OCI-LY7 (cell line): ENCODE data around the gene SYCP2. TPM values are rescaled to one million over a fixed set of nuclear protein-coding genes. Genes with fewer than 3 reads are reported as not detected.

Experiments
- BruUV-seq: library from RNA; stranded (reverse); fragments of 400-500 nt; replicated peaks from 2 replicates; lab custom pipeline; 2021; lab: Mats Ljungman, UMichigan
- CTCF ChIA-PET: fragments of 300-600 bp; sonication (Branson Sonifier 250); formaldehyde crosslinking; loops from one replicate; lab custom pipeline; 2022; ENCODE audit warnings: antibody characterized with exemption; ENCODE audit not compliant: unreplicated experiment; lab: Charles Lee
- POLR2A ChIA-PET: fragments of 300-600 bp; sonication (Branson Sonifier 250); formaldehyde crosslinking; loops from one replicate; lab custom pipeline; 2022; ENCODE audit warnings: antibody characterized with exemption; lab: Charles Lee
- DNase-seq: peaks from one replicate; pipeline ENCODE4 v3.0.0-alpha.2; 2015; ENCODE audit warnings: low spot score
- H2AFZ ChIP-seq: fragments of 200-600 bp; sonication (generic), shearing (Covaris generic); 2 replicates; pipeline ENCODE4 v1.6.1; 2014; ENCODE audit warnings: mild to moderate bottlenecking, antibody characterized with exemption, low read length, moderate library complexity
- H3K27ac ChIP-seq: fragments of 200-600 bp; sonication (generic); 2 replicates; pipeline ENCODE4 v1.5.1; 2014; ENCODE audit warnings: mixed run types, low read depth, mild to moderate bottlenecking, moderate library complexity, low read length, inconsistent platforms; ENCODE audit not compliant: poor library complexity, severe bottlenecking
- H3K36me3 ChIP-seq: fragments of 200-600 bp; sonication (generic); 2 replicates; pipeline ENCODE4 v1.6.1; 2014; ENCODE audit warnings: mild to moderate bottlenecking, antibody characterized with exemption, low read length, moderate library complexity, mixed read lengths; ENCODE audit not compliant: insufficient read depth
- H3K4me1 ChIP-seq: fragments of 200-600 bp; sonication (generic); 2 replicates; pipeline ENCODE4 v1.5.1; 2014; ENCODE audit warnings: mild to moderate bottlenecking, low read length; ENCODE audit not compliant: insufficient read depth, poor library complexity, severe bottlenecking
- H3K4me2 ChIP-seq: fragments of 200-600 bp; sonication (generic); 2 replicates; pipeline ENCODE4 v1.6.1; 2014; ENCODE audit warnings: mild to moderate bottlenecking, low read length
- H3K4me3 ChIP-seq: fragments of 200-600 bp; sonication (generic); 2 replicates; pipeline ENCODE4 v1.5.1; 2014; ENCODE audit warnings: mild to moderate bottlenecking, low read depth, low read length; ENCODE audit not compliant: poor library complexity, severe bottlenecking
- H3K79me2 ChIP-seq: fragments of 200-600 bp; sonication (generic); 2 replicates; pipeline ENCODE4 v1.6.1; 2016; ENCODE audit warnings: low read depth, mild to moderate bottlenecking, low read length, moderate library complexity, mixed read lengths; ENCODE audit not compliant: insufficient read depth
- H3K9me2 ChIP-seq: fragments of 200-600 bp; sonication (generic); 2 replicates; pipeline ENCODE4 v1.6.1; 2016; ENCODE audit warnings: mild to moderate bottlenecking, low read length, mixed read lengths; ENCODE audit not compliant: insufficient read depth
- H3K9me3 ChIP-seq: fragments of 200-600 bp; sonication (generic); 2 replicates; pipeline ENCODE4 v1.6.1; 2014; ENCODE audit warnings: mild to moderate bottlenecking, mixed run types, low read length, mixed read lengths
- H4K20me1 ChIP-seq: fragments of 200-600 bp; sonication (generic); 2 replicates; pipeline ENCODE4 v1.6.1; 2014; ENCODE audit warnings: mild to moderate bottlenecking, antibody characterized with exemption, low read length, moderate library complexity, mixed read lengths; ENCODE audit not compliant: insufficient read depth
- CTCF ChIP-seq: fragments of 200-600 bp; sonication (generic); conservative IDR thresholded peaks from 2 replicates; pipeline ENCODE4 v1.5.1; 2014; ENCODE audit warnings: mild to moderate bottlenecking, antibody characterized with exemption, low read length, moderate library complexity, mixed read lengths
- EZH2phosphoT487 ChIP-seq: fragments of 200-600 bp; sonication (generic); IDR thresholded peaks from 2 replicates; pipeline ENCODE4 v1.6.1; 2018; ENCODE audit warnings: low read depth, borderline replicate concordance, mild to moderate bottlenecking, mixed run types, antibody characterized with exemption, low read length, moderate library complexity, mixed read lengths
- intact Hi-C: fragments of 100-400 bp; cut with micrococcal nuclease; formaldehyde crosslinking; loops from one replicate; pipeline ENCODE4 v1.10.0; 2022; ENCODE audit not compliant: unreplicated experiment
- total RNA-seq, 2 experiments: library from RNA; depleted of rRNA in 1 of 2; stranded (reverse); fragments of >200 nt in 1 of 2; shearing (Covaris generic) in 1 of 2; gene quantifications; 2 replicates each; pipeline ENCODE4 v1.2.3, GENCODE V29; 2014 to 2022

Gene SYCP2
- total RNA-seq, 2 experiments from 2014 or later = 0.19 to 0.38 TPM

GRCh38 chr20:59971428-59971827 lies 38.0 kb upstream of the SYCP2 start:
- Histone ChIP-seq H2AFZ (no peak overlapping the region), H3K4me2 (no peak overlapping the region), H3K4me1 (no peaks in the 10 kb centered on the region), H3K36me3 (no peaks in the 10 kb centered on the region), H3K4me3 (no peak overlapping the region), H3K79me2 (no peaks in the 10 kb centered on the region), H3K9me3 (no peaks in the 10 kb centered on the region), H3K27ac (no peak overlapping the region), H4K20me1 (no peaks in the 10 kb centered on the region), H3K9me2 (no peaks in the 10 kb centered on the region)
- DNase-seq = no peak
- TF ChIP-seq EZH2phosphoT487 = no peak
- no peak for TF ChIP-seq CTCF
- no TSS peak for BruUV-seq
- POLR2A ChIA-PET = no interaction called here
- CTCF ChIA-PET = no interaction called here
- intact Hi-C loops = no loop called here

GRCh38 chr20:59966428-59966827 lies 33.0 kb upstream of the SYCP2 start:
- DNase-seq = no peak
- no peaks in the 10 kb centered on the region for H3K79me2 ChIP-seq
- H2AFZ ChIP-seq = no peak overlapping the region
- intact Hi-C loops = no loop called here
- ChIA-PET CTCF (no interaction called here), POLR2A (no interaction called here)
- no peak for TF ChIP-seq CTCF
- no peak for TF ChIP-seq EZH2phosphoT487
- no peaks in the 10 kb centered on the region for H3K36me3 ChIP-seq
- BruUV-seq = no TSS peak
- H3K9me2 ChIP-seq = no peaks in the 10 kb centered on the region
- no peak overlapping the region for H3K27ac ChIP-seq
- no peak overlapping the region for H3K4me2 ChIP-seq
- H3K4me3 ChIP-seq = no peak overlapping the region
- no peaks in the 10 kb centered on the region for H3K9me3 ChIP-seq
- H4K20me1 ChIP-seq = no peaks in the 10 kb centered on the region
- no peaks in the 10 kb centered on the region for H3K4me1 ChIP-seq

- POLR2A ChIA-PET = interaction anchor here (0.7 to 1.0 kb wide), 2 partner anchors 10 to 21 kb away, joined by 3 to 6 read pairs; no protein-coding TSS in a partner anchor
Measured at GRCh38 chr20:59962155-59962554, 28.7 kb upstream of the SYCP2 start.

More at GRCh38 chr20:59962155-59962554, 28.7 kb upstream of the SYCP2 start:
- Histone ChIP-seq H3K4me2 (no peak overlapping the region), H4K20me1 (no peaks in the 10 kb centered on the region), H2AFZ (no peak overlapping the region), H3K9me2 (no peaks in the 10 kb centered on the region), H3K4me1 (no peaks in the 10 kb centered on the region), H3K4me3 (no peak overlapping the region), H3K27ac (no peak overlapping the region), H3K79me2 (no peaks in the 10 kb centered on the region), H3K9me3 (no peaks in the 10 kb centered on the region), H3K36me3 (no peaks in the 10 kb centered on the region)
- no TSS peak for BruUV-seq
- DNase-seq = no peak
- intact Hi-C loops = no loop called here
- no peak for TF ChIP-seq EZH2phosphoT487
- no peak for TF ChIP-seq CTCF
- CTCF ChIA-PET = no interaction called here
